Cardiac fibroblast (primary cell): ENCODE data around the gene MAN2A1.

ENCODE experiments used
- DNase-seq, 2 donors: peaks; one replicate each; pipeline versions ENCODE4 v3.0.0 to v3.0.0-alpha.2; 2010; ENCODE audit warnings: low read depth in 2 of 2
- H3K4me3 ChIP-seq, 2 donors: replicated peaks in 1 of 2; 1 replicate in 1 of 2; 2 replicates in 1 of 2; pipeline ENCODE4 v1.5.1; 2011; ENCODE audit warnings: low read depth in 2 of 2, low read length in 2 of 2, mild to moderate bottlenecking in 2 of 2, moderate library complexity in 1 of 2
- CTCF ChIP-seq: IDR thresholded peaks from one replicate; pipeline ENCODE4 v1.5.1; 2011; ENCODE audit warnings: low read depth, mild to moderate bottlenecking, low read length, inconsistent platforms

MAN2A1 gene

GRCh38 chr5:109848130-109848529 lies 158.4 kb downstream of the MAN2A1 start:
- no peak for TF ChIP-seq CTCF
- no peak for DNase-seq
- H3K4me3 ChIP-seq = no peak overlapping the region

GRCh38 chr5:109849478-109850088 lies 159.9 kb downstream of the MAN2A1 start:
- TF ChIP-seq CTCF = no peak
- DNase-seq = no peak
- H3K4me3 ChIP-seq = no peak overlapping the region

GRCh38 chr5:109852371-109853155 lies 162.8 kb downstream of the MAN2A1 start:
- no peak for TF ChIP-seq CTCF
- peak; percentile 29 to 43 for DNase-seq
- no peak overlapping the region for H3K4me3 ChIP-seq

- no peak overlapping the region for H3K4me3 ChIP-seq
- DNase-seq = peak in 1 of 2 donors; percentile 48
- TF ChIP-seq CTCF = no peak
Measured at GRCh38 chr5:109853377-109853776, 163.7 kb downstream of the MAN2A1 start.

GRCh38 chr5:109855056-109855455 lies 165.3 kb downstream of the MAN2A1 start:
- H3K4me3 ChIP-seq = no peak overlapping the region
- no peak for TF ChIP-seq CTCF
- DNase-seq = peak in 1 of 2 donors; percentile 23

GRCh38 chr5:109857405-109858031 lies 167.8 kb downstream of the MAN2A1 start:
- H3K4me3 ChIP-seq = no peak overlapping the region
- TF ChIP-seq CTCF = no peak
- no peak for DNase-seq
